NCI-H524 treated with DMSO at 0.1 percent for 48 hours (cell line): ENCODE data around the gene HOXA4.

Experiments used
- DNase-seq: peaks from one replicate; lab custom pipeline; 2025; lab: John Stamatoyannopoulos, UW

HOXA4 gene

DNA sequence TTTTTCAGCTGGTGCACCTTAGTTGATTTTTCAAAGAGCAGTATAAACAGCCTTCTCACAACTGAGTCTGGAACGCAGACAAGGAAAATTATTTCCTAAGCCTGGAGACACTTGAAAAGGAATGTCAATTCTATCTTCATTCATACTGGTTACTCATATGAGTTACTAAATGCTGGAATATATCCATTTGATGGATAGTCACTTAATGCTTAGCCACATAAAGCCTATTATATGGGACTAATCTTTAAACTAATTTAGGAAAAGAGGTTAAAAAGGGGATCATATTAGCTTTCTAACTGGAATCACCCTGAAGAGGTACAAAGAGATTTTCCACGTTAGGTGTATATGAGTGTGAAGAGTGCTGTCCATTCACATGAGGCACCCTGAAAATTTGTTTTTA, 1.7 kb upstream of the HOXA4 start:
- no peak for DNase-seq

- no peak for DNase-seq
Measured at GRCh38 chr7:27131390-27131819, 848 bp upstream of the HOXA4 start.

DNA sequence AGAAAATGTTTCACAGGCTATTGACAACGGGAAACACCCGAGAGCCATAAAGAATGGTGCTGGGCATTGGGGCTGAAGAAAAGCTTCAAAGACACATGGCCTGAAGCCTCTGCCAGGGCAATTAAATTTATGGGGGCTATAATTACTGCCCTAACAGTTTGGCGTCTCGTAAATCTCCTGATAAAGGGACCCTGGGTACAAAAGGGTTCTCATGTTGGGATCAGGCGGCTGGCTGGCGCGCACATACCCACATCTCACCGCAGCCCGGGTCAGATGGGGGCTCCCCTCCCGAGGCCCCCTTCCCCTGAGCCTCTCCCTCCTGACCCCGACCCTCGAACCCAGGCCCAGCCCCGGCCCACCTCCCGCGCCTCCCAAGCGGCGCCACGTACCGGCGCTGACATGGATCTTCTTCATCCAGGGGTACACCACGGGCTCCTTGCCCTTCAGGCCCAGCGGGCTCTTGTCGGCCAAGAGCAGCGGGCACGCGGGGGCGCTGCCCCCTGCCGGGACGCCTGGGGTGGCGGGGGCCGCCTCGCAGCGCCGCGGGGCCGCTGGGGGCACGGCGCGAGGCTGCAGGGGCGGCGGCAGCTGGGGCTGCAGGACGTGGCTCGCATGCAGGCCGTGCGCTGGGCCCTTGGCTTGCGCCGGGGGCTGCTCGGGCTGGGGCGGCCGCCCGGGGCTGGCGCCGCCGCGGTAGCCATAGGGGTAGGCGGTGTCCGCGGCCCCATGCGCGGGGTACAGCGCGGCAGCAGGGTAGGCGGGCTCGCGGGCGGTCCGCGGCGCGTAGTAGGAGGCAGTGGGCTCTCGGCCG, 623 bp downstream of the HOXA4 start:
- no peak for DNase-seq

DNA sequence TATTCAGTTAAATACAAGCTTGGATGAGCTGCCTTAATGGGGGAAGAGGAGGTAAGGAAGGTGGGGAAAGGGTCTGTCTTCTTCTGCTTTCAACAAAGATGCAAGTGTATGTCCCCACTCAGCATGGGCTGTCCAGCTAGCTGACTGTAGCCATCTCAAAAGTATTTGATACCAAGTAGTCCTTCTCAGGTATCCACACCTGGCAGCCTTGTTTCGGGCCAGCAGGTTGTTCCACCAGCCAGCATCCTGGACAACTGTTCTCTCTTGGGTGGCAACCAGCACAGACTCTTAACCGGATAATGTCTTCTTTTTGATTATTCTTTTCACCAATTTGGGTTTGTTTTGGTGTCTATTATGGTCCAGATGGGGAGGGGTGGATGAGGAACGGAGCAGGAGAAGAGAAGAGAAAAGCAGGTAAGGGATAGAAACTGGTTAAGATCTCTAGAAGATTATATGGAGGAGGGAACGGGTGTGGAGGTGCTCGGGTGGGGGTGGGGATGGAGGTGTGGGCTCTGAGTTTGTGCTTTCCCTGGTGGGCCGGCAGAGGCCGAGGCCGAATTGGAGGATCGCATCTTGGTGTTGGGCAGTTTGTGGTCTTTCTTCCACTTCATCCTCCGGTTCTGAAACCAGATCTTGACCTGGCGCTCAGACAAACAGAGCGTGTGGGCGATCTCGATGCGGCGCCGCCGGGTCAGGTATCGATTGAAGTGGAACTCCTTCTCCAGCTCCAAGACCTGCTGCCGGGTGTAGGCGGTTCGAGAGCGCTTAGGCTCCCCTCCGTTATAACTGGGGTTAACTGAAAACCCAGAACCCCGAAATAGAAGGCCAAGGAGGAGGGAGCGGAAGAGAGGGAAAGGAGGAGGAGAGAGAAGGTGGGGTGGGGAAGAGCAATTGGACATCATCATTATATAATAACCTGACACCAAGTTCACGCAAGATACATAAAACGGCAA, 1.5 kb downstream of the HOXA4 start:
- DNase-seq: no peak

DNA sequence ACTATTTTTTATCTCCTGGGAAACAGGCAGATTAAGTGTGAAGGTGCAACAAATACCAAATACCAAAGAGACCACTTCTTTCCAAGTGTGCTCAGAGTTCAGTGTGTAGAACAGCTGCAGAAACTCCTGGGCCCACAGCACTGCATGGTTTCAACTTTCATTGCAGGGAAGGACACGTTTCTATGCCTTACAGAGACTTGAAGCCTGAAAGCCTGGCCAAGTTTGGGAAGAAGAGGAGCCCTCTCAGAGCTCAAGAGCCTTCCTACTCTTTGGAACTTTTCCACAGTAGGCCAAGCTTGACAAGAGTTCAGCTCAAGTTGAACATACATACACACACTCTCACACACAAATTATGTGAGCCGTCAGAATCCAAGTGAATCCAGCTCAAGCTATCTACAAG, 2.5 kb downstream of the HOXA4 start:
- no peak for DNase-seq

- DNase-seq: no peak
Measured at GRCh38 chr7:27126596-27127327, 3.8 kb downstream of the HOXA4 start.

DNA sequence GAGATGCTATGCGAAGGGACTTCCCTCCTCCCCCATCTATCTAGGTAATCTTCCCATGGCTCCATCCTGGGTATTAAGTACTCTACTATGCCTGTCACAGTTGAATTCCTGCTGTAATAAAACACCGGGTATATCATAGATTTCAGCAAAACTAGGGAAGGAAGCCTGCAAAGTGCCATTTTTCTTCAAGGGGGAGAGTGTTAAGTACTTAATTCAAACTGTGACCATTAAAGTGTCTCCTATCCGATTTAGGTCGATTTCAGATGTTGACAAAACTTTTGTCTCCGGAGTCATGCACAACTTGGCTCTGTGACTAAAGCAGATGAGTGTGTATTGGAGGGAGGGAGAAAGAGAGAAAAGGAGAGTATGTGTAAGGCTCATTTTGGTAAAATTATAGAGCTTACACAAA, 4.6 kb downstream of the HOXA4 start:
- DNase-seq: no peak

- no peak for DNase-seq
Measured at GRCh38 chr7:27124902-27125689, 5.5 kb downstream of the HOXA4 start.

- no peak for DNase-seq
Measured at GRCh38 chr7:27124096-27124901, 6.3 kb downstream of the HOXA4 start.

DNA sequence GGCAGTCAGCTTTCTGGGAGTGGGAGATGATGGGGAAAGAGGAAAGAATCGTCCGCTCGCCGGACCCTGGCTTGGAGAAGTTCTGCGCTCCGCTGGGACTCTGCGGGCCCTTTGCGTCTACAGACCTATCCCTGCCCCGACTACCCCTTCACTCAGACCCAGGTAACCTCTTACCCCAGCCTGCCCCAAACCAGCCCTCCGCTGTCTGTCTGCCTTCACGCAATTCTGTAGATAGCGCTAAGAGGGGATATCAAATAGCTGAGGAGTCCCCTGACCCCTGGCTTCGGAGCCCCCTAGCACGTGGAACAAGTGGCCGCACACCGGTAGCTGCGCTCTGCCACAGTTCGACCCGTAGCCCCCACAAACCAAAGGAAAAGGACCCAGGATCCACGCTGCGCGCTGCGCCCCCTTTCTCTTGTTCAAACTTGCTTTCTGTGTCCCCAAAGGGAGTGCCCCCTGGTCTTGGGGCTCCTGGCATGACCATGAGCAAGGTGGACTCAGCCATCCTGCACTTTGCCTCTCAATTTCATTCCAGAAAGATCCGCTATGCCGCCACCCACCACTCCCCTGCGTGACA, 7.0 kb downstream of the HOXA4 start:
- DNase-seq: no peak

- no peak for DNase-seq
Measured at GRCh38 chr7:27123007-27123476, 7.5 kb downstream of the HOXA4 start.

- DNase-seq: no peak
Measured at GRCh38 chr7:27122077-27122910, 8.3 kb downstream of the HOXA4 start.

GRCh38 chr7:27121684-27122076, 8.9 kb downstream of the HOXA4 start:
- no peak for DNase-seq

DNA sequence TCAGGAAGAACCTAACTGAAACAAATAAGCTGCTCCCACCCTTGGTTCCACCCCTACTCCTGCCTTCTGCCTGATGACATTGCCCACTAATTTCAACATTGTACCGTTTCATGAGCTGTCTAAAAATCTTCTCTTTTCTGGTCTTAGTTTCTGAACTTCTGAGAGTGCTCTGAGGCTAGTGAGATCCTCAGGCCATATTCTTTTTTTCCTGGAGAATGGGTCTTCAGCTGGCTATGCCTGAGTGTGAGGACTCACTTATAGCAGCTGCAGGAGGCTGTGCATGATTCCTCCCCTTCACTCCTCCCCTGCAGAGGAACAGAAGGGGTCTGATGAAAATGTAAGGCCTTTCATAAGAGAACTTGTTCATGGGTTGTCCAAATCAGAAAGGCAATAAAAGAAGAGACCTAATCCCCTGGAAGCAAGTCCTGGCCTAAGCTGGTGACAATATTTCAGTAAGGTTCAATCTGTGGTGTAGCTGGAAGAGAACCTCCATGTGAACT, 11.1 kb downstream of the HOXA4 start:
- no peak for DNase-seq

GRCh38 chr7:27118580-27118979, 12.0 kb downstream of the HOXA4 start:
- no peak for DNase-seq

DNA sequence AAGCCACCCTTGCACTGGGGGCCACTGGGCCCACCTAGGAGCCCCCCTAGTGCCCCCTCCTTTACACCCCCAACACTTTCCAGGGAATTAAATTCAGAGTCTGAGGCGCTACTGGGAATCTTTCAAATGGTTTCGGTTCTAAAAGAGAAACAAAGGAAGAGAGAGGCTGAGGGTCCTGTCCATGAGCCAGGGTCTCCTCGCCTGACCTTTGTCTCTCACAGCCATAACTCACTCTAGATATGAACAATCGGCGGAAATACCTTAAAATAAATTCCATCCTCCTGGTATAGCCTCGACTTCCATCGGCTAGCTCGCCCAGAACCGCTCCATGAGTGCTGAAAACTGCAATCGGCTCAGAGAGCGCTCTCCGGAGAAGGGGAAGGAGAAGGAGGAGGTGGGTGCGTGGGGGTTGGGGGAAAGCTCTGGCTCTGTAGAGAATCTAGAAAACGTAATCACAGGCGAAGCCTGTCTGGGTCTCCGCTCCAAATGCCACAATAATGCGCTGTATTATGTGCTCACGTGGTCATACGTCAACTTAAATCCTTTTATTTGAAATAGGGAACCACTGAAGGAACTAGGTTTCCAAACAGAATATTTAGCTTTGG, 12.6 kb downstream of the HOXA4 start:
- DNase-seq: no peak

- no peak for DNase-seq
Measured at GRCh38 chr7:27116962-27117886, 13.3 kb downstream of the HOXA4 start.
